Stimulated activated CD4-positive, alpha-beta T cell treated with anti-CD3 and anti-CD28 coated beads, Interleukin-1b, Interleukin-23, amount 100 ng/mL, for 4 hours (primary cell): ENCODE measurements around the gene AGAP2.
A peak's percentile ranks its signal among the peaks of the same experiment; 100 is the strongest.
"Not testable (repeated sequence)": the region's sequence is repeated elsewhere in the genome, so short reads cannot be mapped to it uniquely, and the experiment has no call there.

Experiments
- DNase-seq, 2 donors: peaks; one replicate each; pipeline ENCODE4 v3.0.0-alpha.2; 2020; ENCODE audit warnings: low read depth in 2 of 2

The AGAP2 gene

GRCh38 chr12:57694459-57695019 is 44.0 kb downstream of the AGAP2 start:
- no peak for DNase-seq

DNA sequence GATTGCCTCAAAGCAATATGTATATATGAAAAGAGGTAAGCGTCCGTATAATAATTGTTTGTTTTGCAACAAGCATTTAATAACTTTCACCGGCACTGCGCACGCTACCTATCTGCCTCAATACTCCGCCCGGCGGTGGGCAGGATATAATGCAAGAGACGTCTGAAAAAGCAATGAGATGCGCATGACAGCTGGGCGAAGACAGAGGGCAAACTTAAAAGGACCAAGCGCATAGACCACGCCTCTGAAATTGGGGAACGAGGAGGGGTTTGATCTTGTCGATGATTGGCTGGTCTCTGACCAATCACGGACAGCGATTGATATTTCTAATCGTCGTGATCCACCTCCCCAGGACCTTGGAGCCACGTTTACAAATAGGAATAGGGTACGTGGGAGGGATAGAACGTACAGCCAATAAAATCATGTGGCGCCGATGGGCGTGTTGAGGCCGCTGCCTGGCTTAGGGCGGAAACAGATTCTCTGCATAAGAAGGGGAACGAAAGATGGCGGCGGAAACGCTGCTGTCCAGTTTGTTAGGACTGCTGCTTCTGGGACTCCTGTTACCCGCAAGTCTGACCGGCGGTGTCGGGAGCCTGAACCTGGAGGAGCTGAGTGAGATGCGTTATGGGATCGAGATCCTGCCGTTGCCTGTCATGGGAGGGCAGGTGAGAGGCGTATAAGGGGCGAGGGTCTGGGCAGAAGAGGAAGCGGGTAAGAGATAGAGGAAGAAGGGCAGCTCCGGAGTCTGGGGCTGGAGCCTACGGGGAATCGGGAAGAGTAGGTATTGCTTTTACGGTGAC is 44.7 kb downstream of the AGAP2 start, which contains the start of gene OS9:
TSS of gene OS9 (plus strand) at position 474 of the 800 bp plus-strand sequence. CDS start at position 504, 30 bp downstream.
- DNase-seq, result peak; percentile 78 to 89

GRCh38 chr12:57693317-57693658 is 45.3 kb downstream of the AGAP2 start:
- DNase-seq, result no peak

GRCh38 chr12:57692500-57692899 is 46.0 kb downstream of the AGAP2 start:
- DNase-seq, result no peak

DNA sequence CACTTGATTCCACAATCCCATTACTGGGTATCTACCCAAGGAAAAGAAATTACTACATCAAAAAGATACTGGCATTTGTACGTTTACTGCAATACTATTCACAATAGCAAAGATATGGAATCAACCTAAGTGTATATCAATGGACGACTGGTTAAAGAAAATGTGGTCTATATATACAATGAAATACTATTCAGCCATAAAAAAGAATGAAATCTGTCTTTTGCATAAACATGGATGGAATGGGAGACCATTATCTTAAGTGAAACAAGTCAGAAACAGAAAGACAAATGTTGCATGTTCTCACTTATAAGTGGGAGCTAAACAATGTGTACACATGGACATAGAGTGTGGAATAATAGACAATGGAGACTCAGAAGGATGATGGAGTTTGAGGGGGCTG is 49.6 kb downstream of the AGAP2 start:
- DNase-seq, result no peak

DNA sequence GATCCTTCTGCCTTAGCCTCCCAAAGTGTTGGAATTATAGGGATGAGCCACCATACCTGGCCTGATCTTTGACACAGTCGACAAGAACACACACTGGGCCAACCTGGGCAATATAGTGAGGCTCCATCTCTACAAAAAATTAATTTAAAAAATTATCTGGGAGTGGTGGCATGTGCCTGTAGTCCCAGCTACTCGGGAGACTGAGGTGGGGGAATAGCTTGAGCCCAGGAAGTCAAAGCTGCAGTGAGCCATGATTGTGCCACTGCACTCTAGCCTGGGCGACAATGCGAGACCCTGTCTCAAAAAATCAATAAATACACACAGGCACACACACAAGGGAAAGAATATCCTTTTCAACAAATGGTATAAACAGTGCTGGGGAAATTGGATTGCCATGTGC is 50.7 kb downstream of the AGAP2 start:
- no peak for DNase-seq

GRCh38 chr12:57679697-57680096 is 58.8 kb downstream of the AGAP2 start:
- no peak for DNase-seq

DNA sequence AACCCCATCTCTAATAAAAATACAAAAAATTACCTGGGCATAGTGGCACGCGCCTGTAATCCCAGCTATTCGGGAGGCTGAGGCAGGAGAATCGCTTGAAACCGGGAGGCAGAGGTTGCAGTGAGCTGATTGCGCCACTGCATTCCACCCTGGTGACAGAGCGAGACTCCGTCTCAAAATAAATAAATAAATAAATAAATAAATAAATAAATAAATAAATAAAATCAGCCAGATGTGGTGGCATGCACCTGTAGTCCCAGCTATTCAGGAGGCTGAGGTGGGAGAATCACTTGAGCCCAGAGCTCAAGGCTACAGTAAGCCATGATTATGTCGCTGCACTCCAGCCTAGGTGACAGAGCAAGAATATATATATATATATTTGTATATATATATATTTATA is 60.6 kb downstream of the AGAP2 start:
- not testable (repeated sequence) for DNase-seq

- DNase-seq, result no peak
Observed at GRCh38 chr12:57674691-57675090, 63.9 kb downstream of the AGAP2 start.
